ENCODE measurements around the gene AIG1.
"Not testable (repeated sequence)": the region's sequence is repeated elsewhere in the genome, so short reads cannot be mapped to it uniquely, and the experiment has no call there.

Gene AIG1

GRCh38 chr6:143060806-143061596 lies at the start of gene AIG1:
Gene AIG1, plus strand, starts transcription at chr6:143060889. Its CDS starts 37 bp downstream, at chr6:143060926.
- DNase-seq (ENCODE audit: low read depth, low spot score) = peak; percentile 40

- DNase-seq (ENCODE audit: low read depth, low spot score) = no peak
Measured at GRCh38 chr6:143014764-143015163, 45.9 kb upstream of the AIG1 start.

- DNase-seq (ENCODE audit: low read depth, low spot score) = no peak
Measured at GRCh38 chr6:143015300-143015706, 45.4 kb upstream of the AIG1 start.

- no peak for DNase-seq (ENCODE audit: low read depth, low spot score)
Measured at GRCh38 chr6:143018955-143019354, 41.7 kb upstream of the AIG1 start.

- DNase-seq (ENCODE audit: low read depth, low spot score) = not testable (repeated sequence)
Measured at GRCh38 chr6:143020862-143021261, 39.8 kb upstream of the AIG1 start.

- no peak for DNase-seq (ENCODE audit: low read depth, low spot score)
Measured at GRCh38 chr6:143021543-143021942, 39.1 kb upstream of the AIG1 start.

- DNase-seq (ENCODE audit: low read depth, low spot score) = no peak
Measured at GRCh38 chr6:143022587-143022986, 38.1 kb upstream of the AIG1 start.

GRCh38 chr6:143023695-143024094 lies 37.0 kb upstream of the AIG1 start:
- no peak for DNase-seq (ENCODE audit: low read depth, low spot score)

GRCh38 chr6:143024977-143025376 lies 35.7 kb upstream of the AIG1 start:
- no peak for DNase-seq (ENCODE audit: low read depth, low spot score)

- DNase-seq (ENCODE audit: low read depth, low spot score) = peak; percentile 10
Measured at GRCh38 chr6:143026696-143027449, 33.8 kb upstream of the AIG1 start.

GRCh38 chr6:143034689-143035334 lies 25.9 kb upstream of the AIG1 start:
- no peak for DNase-seq (ENCODE audit: low read depth, low spot score)

GRCh38 chr6:143037470-143037869 lies 23.2 kb upstream of the AIG1 start:
- DNase-seq (ENCODE audit: low read depth, low spot score) = no peak

GRCh38 chr6:143038833-143039232 lies 21.9 kb upstream of the AIG1 start:
- DNase-seq (ENCODE audit: low read depth, low spot score) = no peak

GRCh38 chr6:143039548-143039947 lies 21.1 kb upstream of the AIG1 start:
- DNase-seq (ENCODE audit: low read depth, low spot score) = no peak

GRCh38 chr6:143040018-143040417 lies 20.7 kb upstream of the AIG1 start:
- DNase-seq (ENCODE audit: low read depth, low spot score) = no peak

- DNase-seq (ENCODE audit: low read depth, low spot score) = not testable (repeated sequence)
Measured at GRCh38 chr6:143044345-143044744, 16.3 kb upstream of the AIG1 start.

GRCh38 chr6:143049611-143050010 lies 11.1 kb upstream of the AIG1 start:
- no peak for DNase-seq (ENCODE audit: low read depth, low spot score)

GRCh38 chr6:143050509-143050908 lies 10.2 kb upstream of the AIG1 start:
- DNase-seq (ENCODE audit: low read depth, low spot score) = no peak

- DNase-seq (ENCODE audit: low read depth, low spot score) = no peak
Measured at GRCh38 chr6:143052282-143052681, 8.4 kb upstream of the AIG1 start.

GRCh38 chr6:143053856-143054255 lies 6.8 kb upstream of the AIG1 start:
- DNase-seq (ENCODE audit: low read depth, low spot score) = no peak

- no peak for DNase-seq (ENCODE audit: low read depth, low spot score)
Measured at GRCh38 chr6:143054329-143054728, 6.4 kb upstream of the AIG1 start.

- DNase-seq (ENCODE audit: low read depth, low spot score) = no peak
Measured at GRCh38 chr6:143055213-143055612, 5.5 kb upstream of the AIG1 start.

Data from activated CD4-positive, CD25-positive, alpha-beta regulatory T cell treated with anti-CD3 and anti-CD28 coated beads, Interleukin-2, amount 50 U/mL, for 16 hours (primary cell).